Naive B cell (primary cell): ENCODE measurements around the gene CLDN24. TPM values are rescaled to one million over a fixed set of nuclear protein-coding genes. Genes with fewer than 3 reads are reported as not detected.
"Not testable (repeated sequence)": the region's sequence is repeated elsewhere in the genome, so short reads cannot be mapped to it uniquely, and the experiment has no call there.

Experiments
- ATAC-seq, 2 donors: fragments of 150-1000 bp; cut with Tn5 transposase; 2 replicates each; pipeline ENCODE4 v1.10.0; 2021; ENCODE audit warnings: low read depth in 2 of 2, mild to moderate bottlenecking in 2 of 2, moderate library complexity in 2 of 2
- DNase-seq: peaks from one replicate; pipeline ENCODE4 v3.0.0; 2022
- H3K27ac Mint-ChIP-seq, 6 donors: one replicate each; pipeline ENCODE4 v1.8.0; 2020 to 2022; ENCODE audit warnings: mild to moderate bottlenecking in 6 of 6, mixed read lengths in 6 of 6, moderate library complexity in 5 of 6, inconsistent platforms in 2 of 6
- H3K27me3 Mint-ChIP-seq, 3 donors: one replicate each; pipeline ENCODE4 v1.8.0; 2021 to 2022; ENCODE audit warnings: mixed read lengths in 3 of 3, mild to moderate bottlenecking in 1 of 3
- H3K36me3 Mint-ChIP-seq, 2 donors: one replicate each; pipeline ENCODE4 v1.8.0; 2020 to 2022; ENCODE audit warnings: mixed read lengths in 2 of 2, inconsistent platforms in 1 of 2, mild to moderate bottlenecking in 1 of 2
- H3K4me1 Mint-ChIP-seq, 3 donors: one replicate each; pipeline ENCODE4 v1.8.0; 2020 to 2022; ENCODE audit warnings: mixed read lengths in 3 of 3, inconsistent platforms in 1 of 3, mild to moderate bottlenecking in 1 of 3, moderate library complexity in 1 of 3
- H3K4me3 Mint-ChIP-seq, 8 donors: one replicate each; pipeline ENCODE4 v1.8.0; 2020 to 2022; ENCODE audit warnings: mild to moderate bottlenecking in 8 of 8, mixed read lengths in 8 of 8, moderate library complexity in 8 of 8, inconsistent platforms in 2 of 8
- H3K9me3 Mint-ChIP-seq, 7 donors: one replicate each; pipeline ENCODE4 v1.8.0; 2020 to 2022; ENCODE audit warnings: mixed read lengths in 7 of 7, mild to moderate bottlenecking in 5 of 7, inconsistent platforms in 2 of 7, moderate library complexity in 1 of 7
- polyA plus RNA-seq, 6 donors: library from polyadenylated mRNA; unstranded; fragments of 300-500 nt; fragmentation: Illumina TruSeq; gene quantifications; one replicate each; pipeline ENCODE4 v1.2.3, GENCODE V29; 2021; ENCODE audit warnings: low read depth in 6 of 6

Gene CLDN24
- polyA plus RNA-seq, 6 donors from 2014 or later, result not detected

GRCh38 chr4:183326387-183326786 is 4.2 kb upstream of the CLDN24 start:
- H3K27me3 Mint-ChIP-seq, result peaks cover 2 to 12% (median 10%) of the 10 kb centered on the region in 3 donors
- H3K4me1 Mint-ChIP-seq, DNase-seq, H3K36me3 Mint-ChIP-seq, H3K9me3 Mint-ChIP-seq, ATAC-seq: not testable (repeated sequence)
- peak overlapping the region in 1 of 6 donors; percentile 51 for H3K27ac Mint-ChIP-seq
- H3K4me3 Mint-ChIP-seq, result peak overlapping the region in 1 of 8 donors; percentile 33

GRCh38 chr4:183324619-183325018 is 2.4 kb upstream of the CLDN24 start:
- Mint-ChIP-seq H3K27ac (no peak overlapping the region), H3K4me1 (no peaks in the 10 kb centered on the region), H3K27me3 (peaks cover 0 to 12% (median 10%) of the 10 kb centered on the region in 3 donors), H3K36me3 (no peaks in the 10 kb centered on the region), H3K9me3 (peaks cover 0 to 9% (median 2%) of the 10 kb centered on the region in 7 donors), H3K4me3 (no peak overlapping the region)
- ATAC-seq, result no peak
- DNase-seq, result no peak

- not testable (repeated sequence) for H3K27me3 Mint-ChIP-seq, H3K36me3 Mint-ChIP-seq, H3K9me3 Mint-ChIP-seq, H3K4me1 Mint-ChIP-seq, ATAC-seq, H3K27ac Mint-ChIP-seq, H3K4me3 Mint-ChIP-seq, DNase-seq
These were observed 1.8 kb upstream of the CLDN24 start for GRCh38 chr4:183324056-183324455.

- Mint-ChIP-seq H3K36me3 (no peaks in the 10 kb centered on the region), H3K27me3 (peaks cover 0 to 5% (median 0%) of the 10 kb centered on the region in 3 donors), H3K27ac (no peak overlapping the region), H3K4me3 (no peak overlapping the region), H3K9me3 (peaks cover 0 to 7% (median 0%) of the 10 kb centered on the region in 7 donors), H3K4me1 (no peaks in the 10 kb centered on the region)
- ATAC-seq (no peak), DNase-seq (no peak)
These were observed 1.1 kb upstream of the CLDN24 start for GRCh38 chr4:183323295-183323694.

GRCh38 chr4:183321516-183321915 is 710 bp downstream of the CLDN24 start:
- Mint-ChIP-seq H3K36me3 (no peaks in the 10 kb centered on the region), H3K27ac (no peak overlapping the region), H3K27me3 (peaks cover 0 to 5% (median 0%) of the 10 kb centered on the region in 3 donors), H3K9me3 (peaks cover 0 to 5% (median 0%) of the 10 kb centered on the region in 7 donors), H3K4me1 (no peaks in the 10 kb centered on the region), H3K4me3 (peak overlapping the region in 1 of 8 donors; percentile 18)
- no peak for ATAC-seq
- no peak for DNase-seq

- DNase-seq, result no peak
- no peaks in the 10 kb centered on the region for H3K36me3 Mint-ChIP-seq
- no peak overlapping the region for H3K27ac Mint-ChIP-seq
- H3K9me3 Mint-ChIP-seq, result peaks cover 0 to 1% (median 0%) of the 10 kb centered on the region in 7 donors
- H3K4me3 Mint-ChIP-seq, result no peak overlapping the region
- no peaks in the 10 kb centered on the region for H3K4me1 Mint-ChIP-seq
- ATAC-seq, result no peak
- H3K27me3 Mint-ChIP-seq, result peaks cover 0 to 5% (median 0%) of the 10 kb centered on the region in 3 donors
These were observed 1.1 kb downstream of the CLDN24 start for GRCh38 chr4:183321079-183321478.

- ATAC-seq, result no peak
- no peak within 1 kb of the TSS for H3K4me3 Mint-ChIP-seq
- peaks cover 0 to 5% (median 0%) of the 10 kb centered on the region in 3 donors for H3K27me3 Mint-ChIP-seq
- H3K9me3 Mint-ChIP-seq, result no peaks in the 10 kb centered on the region
- no peaks in the 10 kb centered on the region for H3K4me1 Mint-ChIP-seq
- H3K27ac Mint-ChIP-seq, result peak within 1 kb of the TSS in 1 of 6 donors; percentile 6
- no peaks in the 10 kb centered on the region for H3K36me3 Mint-ChIP-seq
- no peak for DNase-seq
These were observed 1.8 kb downstream of the CLDN24 start, which contains the start of gene CLDN22 for GRCh38 chr4:183320211-183321059. Gene CLDN22 (minus strand): TSS chr4:183320276. CDS start chr4:183320218, 58 bp downstream.

- ATAC-seq (no peak), DNase-seq (no peak)
- H3K27me3 Mint-ChIP-seq, result peaks cover 0 to 15% (median under 1%) of the 10 kb centered on the region in 3 donors
These were observed 3.6 kb downstream of the CLDN24 start for GRCh38 chr4:183318656-183319055.

GRCh38 chr4:183314806-183315205 is 7.4 kb downstream of the CLDN24 start:
- no peaks in the 10 kb centered on the region for H3K36me3 Mint-ChIP-seq
- H3K27ac Mint-ChIP-seq, result no peak overlapping the region
- H3K9me3 Mint-ChIP-seq, result peaks cover 0 to 2% (median 0%) of the 10 kb centered on the region in 7 donors
- H3K27me3 Mint-ChIP-seq, result peaks cover 9 to 29% (median 18%) of the 10 kb centered on the region in 3 donors
- no peak overlapping the region for H3K4me3 Mint-ChIP-seq
- DNase-seq (no peak), ATAC-seq (no peak)
- no peaks in the 10 kb centered on the region for H3K4me1 Mint-ChIP-seq

More at GRCh38 chr4:183318656-183319055, 3.6 kb downstream of the CLDN24 start:
- H3K9me3 Mint-ChIP-seq, result no peaks in the 10 kb centered on the region
- no peak overlapping the region for H3K27ac Mint-ChIP-seq
- no peaks in the 10 kb centered on the region for H3K36me3 Mint-ChIP-seq
- H3K4me1 Mint-ChIP-seq, result no peaks in the 10 kb centered on the region
- no peak overlapping the region for H3K4me3 Mint-ChIP-seq

- Mint-ChIP-seq H3K27ac (no peak overlapping the region), H3K4me1 (no peaks in the 10 kb centered on the region), H3K4me3 (no peak overlapping the region), H3K27me3 (peaks cover 9 to 29% (median 18%) of the 10 kb centered on the region in 3 donors), H3K9me3 (peaks cover 0 to 2% (median 0%) of the 10 kb centered on the region in 7 donors), H3K36me3 (no peaks in the 10 kb centered on the region)
- no peak for DNase-seq
- ATAC-seq, result no peak
These were observed 7.9 kb downstream of the CLDN24 start for GRCh38 chr4:183314336-183314735.

GRCh38 chr4:183312841-183313240 is 9.4 kb downstream of the CLDN24 start:
- DNase-seq (no peak), ATAC-seq (no peak)
- Mint-ChIP-seq H3K27me3 (peaks cover 9 to 29% (median 18%) of the 10 kb centered on the region in 3 donors), H3K9me3 (peaks cover 0 to 2% (median 0%) of the 10 kb centered on the region in 7 donors), H3K4me1 (no peaks in the 10 kb centered on the region), H3K4me3 (no peak overlapping the region), H3K36me3 (no peaks in the 10 kb centered on the region), H3K27ac (no peak overlapping the region)

GRCh38 chr4:183306811-183307210 is 15.4 kb downstream of the CLDN24 start:
- no peak overlapping the region for H3K4me3 Mint-ChIP-seq
- H3K9me3 Mint-ChIP-seq, result no peaks in the 10 kb centered on the region
- DNase-seq, result no peak
- peaks cover 0 to 14% (median 8%) of the 10 kb centered on the region in 3 donors for H3K27me3 Mint-ChIP-seq
- ATAC-seq, result no peak
- H3K27ac Mint-ChIP-seq, result peak overlapping the region in 1 of 6 donors; percentile 70
- no peaks in the 10 kb centered on the region for H3K36me3 Mint-ChIP-seq
- no peaks in the 10 kb centered on the region for H3K4me1 Mint-ChIP-seq

GRCh38 chr4:183304538-183304937 is 17.7 kb downstream of the CLDN24 start:
- ATAC-seq, result no peak
- Mint-ChIP-seq H3K9me3 (no peaks in the 10 kb centered on the region), H3K27me3 (peaks cover 0 to 18% (median 15%) of the 10 kb centered on the region in 3 donors), H3K27ac (no peak overlapping the region), H3K4me3 (no peak overlapping the region), H3K4me1 (no peaks in the 10 kb centered on the region), H3K36me3 (no peaks in the 10 kb centered on the region)
- no peak for DNase-seq

- Mint-ChIP-seq H3K4me1 (no peaks in the 10 kb centered on the region), H3K27me3 (peaks cover 0 to 20% (median 19%) of the 10 kb centered on the region in 3 donors), H3K36me3 (no peaks in the 10 kb centered on the region), H3K27ac (no peak overlapping the region), H3K4me3 (no peak overlapping the region), H3K9me3 (no peaks in the 10 kb centered on the region)
- ATAC-seq (no peak), DNase-seq (no peak)
These were observed 18.2 kb downstream of the CLDN24 start for GRCh38 chr4:183304067-183304466.
